Gastrocnemius medialis (tissue), 4 donors: ENCODE data around the gene OGFOD2.

ENCODE experiments used
- CTCF ChIP-seq, 5 experiments: fragments of 450-650 bp in 3 of 5; fragments of 200-600 bp in 2 of 5; sonication (generic) in 2 of 5; IDR thresholded peaks in 4 of 5; conservative IDR thresholded peaks in 1 of 5; 1 replicate in 4 of 5; 2 replicates in 1 of 5; pipeline ENCODE4 v1.5.1; 2016 to 2019; ENCODE audit warnings: antibody characterized with exemption in 5 of 5, mild to moderate bottlenecking in 3 of 5, moderate library complexity in 3 of 5
- POLR2A ChIP-seq, 2 donors: fragments of 450-650 bp; IDR thresholded peaks; one replicate each; pipeline ENCODE4 v1.6.1; 2017; ENCODE audit warnings: antibody characterized with exemption in 2 of 2, mild to moderate bottlenecking in 2 of 2, moderate library complexity in 2 of 2

DNA sequence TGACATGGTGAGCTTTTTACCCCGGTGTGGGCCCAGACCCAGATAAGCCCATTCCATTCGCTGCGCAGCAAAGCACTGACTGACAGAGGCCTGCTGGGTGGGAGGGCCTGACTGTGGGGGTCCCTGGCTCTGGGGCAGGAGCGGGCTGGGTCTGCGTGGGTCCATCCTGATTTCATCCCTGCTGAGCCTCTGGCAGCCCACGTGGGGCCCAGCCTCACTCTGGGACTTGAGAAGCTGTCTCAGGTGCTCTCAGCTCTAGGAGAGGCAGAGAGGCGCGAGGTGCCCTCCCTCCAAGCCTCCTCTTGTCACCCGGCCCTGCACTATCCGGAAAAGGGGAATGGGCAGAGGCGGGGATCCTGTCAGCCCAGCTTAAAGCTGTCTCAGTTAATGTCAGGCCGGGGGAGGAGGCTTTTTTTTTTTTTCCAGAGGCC is 9.7 kb upstream of the OGFOD2 start:
- TF ChIP-seq POLR2A (IDR thresholded peaks at IDR 0.05) (no peak), CTCF (IDR thresholded peaks at IDR 0.05 in 4 of 5, conservative IDR thresholded peaks at IDR 0.05 in 1 of 5) (no peak)
